Ammon's horn (tissue), 1 donor: ENCODE measurements around the gene VOPP1.

Source experiments
- DNase-seq: peaks from one replicate; pipeline ENCODE4 v3.0.0-alpha.2; 2016; ENCODE audit warnings: low spot score

VOPP1 gene

DNA sequence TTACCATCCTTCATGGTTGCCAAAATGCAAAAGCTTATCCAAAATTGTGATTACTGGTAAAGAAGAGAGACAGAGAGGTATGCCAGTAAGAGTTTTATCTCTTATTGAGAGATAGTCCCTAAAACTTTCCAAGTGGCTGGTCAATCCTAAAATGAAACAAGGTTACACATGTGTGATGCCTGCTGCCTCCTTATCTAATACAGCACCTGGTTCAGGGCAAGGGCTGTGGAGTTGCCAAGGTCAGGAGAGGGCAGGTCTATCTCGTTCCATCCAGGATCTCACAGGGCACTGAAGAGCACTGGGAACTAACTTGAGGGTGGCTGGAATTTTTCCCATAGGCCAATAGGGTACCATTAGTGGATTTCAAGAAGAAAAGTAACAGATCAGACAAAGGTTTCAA, 18.3 kb downstream of the VOPP1 start:
- DNase-seq: no peak

DNA sequence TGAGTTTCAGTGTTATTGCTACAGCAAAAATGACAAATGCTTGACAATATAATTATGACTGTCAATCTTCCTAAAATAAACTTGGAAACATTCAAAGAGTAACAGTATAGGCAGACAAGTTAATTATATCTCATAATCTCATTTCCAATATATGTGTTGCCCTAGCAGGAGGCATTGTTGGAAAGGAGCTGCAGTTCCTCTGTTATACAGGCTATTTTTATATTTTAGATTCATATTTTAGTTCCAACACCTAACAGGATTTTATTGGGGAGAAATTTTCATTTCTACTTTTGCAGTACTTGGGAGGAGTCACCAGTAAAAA, 19.3 kb downstream of the VOPP1 start:
- DNase-seq: no peak

GRCh38 chr7:55552320-55553023, 19.8 kb downstream of the VOPP1 start:
- DNase-seq: peak; percentile 75

DNA sequence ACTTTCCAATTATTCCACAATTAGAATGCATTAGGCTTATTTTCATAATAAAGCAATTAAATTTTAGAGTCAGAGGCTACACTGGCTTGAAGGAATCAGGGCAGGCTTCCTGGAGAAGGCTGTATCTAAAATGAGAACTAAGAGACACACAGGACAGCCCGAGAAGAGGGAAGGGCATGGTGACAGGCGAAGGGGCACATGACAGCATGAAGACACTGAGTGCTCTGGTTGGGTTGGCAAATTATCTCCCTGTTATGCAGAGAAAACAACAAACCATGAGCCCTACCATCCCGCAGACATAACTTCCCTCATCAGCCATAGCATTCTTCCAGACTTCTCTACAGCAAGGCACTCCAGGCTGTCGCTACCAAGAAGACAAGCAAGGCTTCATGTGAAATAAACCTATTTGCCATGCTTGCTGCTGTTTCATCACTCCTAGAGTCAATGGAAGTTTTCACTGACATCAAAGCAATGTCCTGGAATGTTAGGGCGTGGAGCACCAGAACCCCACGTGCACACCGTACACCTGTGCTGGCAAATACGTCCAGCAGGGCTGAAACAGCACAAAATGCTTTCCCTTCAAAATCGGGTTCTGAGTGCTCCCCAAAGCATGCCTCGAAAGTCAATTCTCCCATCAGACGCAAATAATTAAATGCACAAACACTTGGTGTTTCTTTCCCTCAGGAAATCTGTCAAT, 21.3 kb downstream of the VOPP1 start:
- DNase-seq: no peak

DNA sequence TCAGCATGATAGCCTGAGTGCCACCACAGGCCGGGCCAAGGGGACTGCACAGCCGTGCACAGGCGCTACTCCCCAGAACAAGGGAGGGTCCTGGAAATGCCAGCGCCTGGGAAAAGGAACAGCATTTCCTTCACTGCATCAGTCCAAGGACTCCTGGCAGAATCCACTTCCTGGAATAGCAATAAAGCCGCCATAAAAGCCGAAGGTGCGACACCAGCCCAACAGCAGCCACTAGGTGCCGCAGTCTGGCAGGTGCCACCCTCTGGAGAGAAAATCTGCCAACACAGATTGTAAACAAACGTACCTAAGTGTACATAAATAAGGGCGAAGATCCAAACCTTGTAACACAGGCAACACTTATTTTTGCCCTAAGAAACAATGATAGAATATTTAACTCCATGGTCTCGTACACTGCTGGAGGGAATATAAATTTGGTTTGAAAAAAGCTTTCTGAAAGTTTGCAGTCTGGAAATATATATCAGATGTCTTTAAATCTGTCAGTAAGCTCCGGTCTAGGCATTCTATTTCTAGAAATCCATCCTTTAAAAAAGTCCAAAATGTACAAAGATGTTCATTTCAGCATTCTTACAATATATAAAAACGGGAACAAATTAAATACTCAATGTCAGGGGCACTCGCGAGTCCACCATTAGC, 22.2 kb downstream of the VOPP1 start:
- DNase-seq: no peak

DNA sequence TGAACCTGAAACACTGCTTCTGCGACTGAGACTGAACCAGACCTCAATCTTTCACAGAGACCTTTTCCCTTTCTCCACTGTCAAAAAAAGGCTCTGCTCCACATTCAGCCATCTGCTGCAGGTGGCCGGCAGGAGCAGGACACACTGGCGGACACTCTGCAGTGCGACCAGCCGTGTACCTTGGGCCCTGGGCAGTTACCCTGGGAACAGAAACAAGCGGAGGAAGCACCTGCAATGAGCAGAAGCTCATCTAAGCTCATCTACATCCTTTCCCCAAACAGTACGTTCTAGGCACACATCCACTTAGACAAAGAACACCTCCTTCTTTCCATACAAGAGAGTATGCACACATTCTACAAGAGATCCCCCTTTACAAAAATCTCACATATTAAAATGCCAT, 22.8 kb downstream of the VOPP1 start:
- no peak for DNase-seq

- no peak for DNase-seq
These were observed 24.0 kb downstream of the VOPP1 start for GRCh38 chr7:55548295-55548731.

DNA sequence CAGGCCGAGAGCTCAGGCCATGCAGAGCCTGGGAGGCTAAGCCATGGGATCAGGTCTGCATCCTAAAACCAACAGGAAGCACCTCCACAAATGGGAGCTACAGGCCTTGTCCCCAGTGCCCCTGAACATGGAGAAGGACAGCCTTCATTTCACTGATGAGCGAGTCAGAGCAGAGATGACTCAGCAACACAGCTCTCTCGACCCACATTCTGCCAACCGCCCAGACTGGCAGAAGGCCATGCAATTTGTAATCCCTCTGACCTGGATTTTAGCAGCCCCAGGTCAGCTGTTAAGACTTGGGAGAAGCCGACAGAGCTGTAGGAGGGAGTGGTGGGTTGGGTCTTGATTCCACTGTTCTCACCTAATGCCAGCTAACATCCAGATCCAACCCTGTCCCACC, 25.5 kb downstream of the VOPP1 start:
- DNase-seq: peak; percentile 77

GRCh38 chr7:55545496-55545895, 26.8 kb downstream of the VOPP1 start:
- DNase-seq: peak; percentile 61

- DNase-seq: no peak
These were observed 32.0 kb downstream of the VOPP1 start for GRCh38 chr7:55540226-55540858.

GRCh38 chr7:55539380-55539779, 32.9 kb downstream of the VOPP1 start:
- DNase-seq: no peak

- DNase-seq: no peak
These were observed 33.8 kb downstream of the VOPP1 start for GRCh38 chr7:55538538-55538937.

GRCh38 chr7:55537458-55537990, 34.8 kb downstream of the VOPP1 start:
- no peak for DNase-seq

- DNase-seq: no peak
These were observed 35.5 kb downstream of the VOPP1 start for GRCh38 chr7:55536619-55537457.

GRCh38 chr7:55535617-55536016, 36.7 kb downstream of the VOPP1 start:
- DNase-seq: no peak

DNA sequence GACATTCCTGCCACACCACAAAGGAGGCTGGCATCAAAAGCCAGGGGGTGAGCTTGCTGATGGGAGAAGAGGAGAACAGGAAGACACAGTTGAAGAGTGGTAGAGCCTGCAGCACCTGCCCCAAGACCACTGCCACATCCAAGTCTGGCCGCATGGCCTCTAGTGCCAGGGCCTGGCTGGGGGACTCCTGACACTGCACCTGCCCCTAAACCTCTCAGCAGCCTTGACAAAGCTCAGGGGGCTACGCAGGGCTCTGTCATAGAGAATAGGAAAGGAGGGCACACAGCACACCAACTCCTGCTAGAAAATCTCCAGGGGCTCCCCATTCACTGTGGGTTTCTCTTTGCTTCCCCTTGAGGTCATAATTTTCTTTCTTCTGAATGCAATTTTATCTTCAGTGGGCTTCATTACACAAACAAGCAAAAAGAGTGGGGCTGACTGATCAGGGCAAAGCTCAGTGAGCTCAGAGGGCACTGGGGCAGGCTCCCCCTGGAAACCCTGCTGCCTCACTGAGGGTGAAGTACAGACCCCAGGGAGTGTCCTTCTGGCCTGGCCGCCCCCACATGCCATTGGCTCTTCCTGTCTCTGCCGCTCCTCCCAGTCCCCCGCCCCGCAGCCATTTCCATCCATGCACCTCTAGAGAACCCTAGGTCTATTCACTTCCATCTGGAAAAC, 37.2 kb downstream of the VOPP1 start:
- no peak for DNase-seq

DNA sequence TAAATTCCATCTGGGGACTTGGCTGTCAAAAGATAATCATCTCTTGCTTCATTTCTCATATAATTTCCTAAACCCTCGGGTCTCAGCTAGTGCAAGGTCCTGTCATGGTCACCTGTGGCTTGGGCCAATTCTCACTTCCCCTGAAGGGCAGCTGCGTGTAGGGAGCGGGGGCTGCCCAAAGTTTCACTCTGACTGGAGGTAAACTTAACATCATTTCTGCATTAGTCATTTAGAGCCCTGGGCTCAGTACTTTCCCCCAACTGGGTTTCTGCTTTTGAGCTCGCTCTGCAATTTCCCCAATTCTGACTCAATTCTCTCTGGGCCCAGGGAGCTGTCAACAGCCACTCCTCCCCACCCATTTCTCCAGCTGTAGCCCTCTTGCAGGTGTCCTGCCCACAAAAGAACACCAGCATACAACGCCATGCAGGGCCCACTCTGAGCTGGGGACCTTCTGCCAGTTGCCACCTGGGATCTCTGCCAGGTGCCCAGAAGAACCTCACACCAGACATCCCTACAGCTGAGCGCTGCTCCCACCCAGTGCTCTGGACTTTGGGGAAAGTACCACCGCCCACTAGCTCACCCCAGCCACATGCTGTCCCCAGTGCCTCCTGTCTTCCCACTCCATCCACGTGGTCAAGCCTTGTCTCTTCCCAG, 37.9 kb downstream of the VOPP1 start:
- peak; percentile 74 for DNase-seq

GRCh38 chr7:55533729-55534080, 38.6 kb downstream of the VOPP1 start:
- DNase-seq: no peak

- peak; percentile 66 for DNase-seq
These were observed 39.1 kb downstream of the VOPP1 start for GRCh38 chr7:55533050-55533728.
